LNCAP (cell line): ENCODE results near the gene CADM4.

ENCODE experiments used
- CTCF ChIP-seq: fragments of 450-650 bp; IDR thresholded peaks from 2 replicates; pipeline ENCODE4 v1.5.1; 2017; ENCODE audit warnings: mild to moderate bottlenecking

Gene CADM4

DNA sequence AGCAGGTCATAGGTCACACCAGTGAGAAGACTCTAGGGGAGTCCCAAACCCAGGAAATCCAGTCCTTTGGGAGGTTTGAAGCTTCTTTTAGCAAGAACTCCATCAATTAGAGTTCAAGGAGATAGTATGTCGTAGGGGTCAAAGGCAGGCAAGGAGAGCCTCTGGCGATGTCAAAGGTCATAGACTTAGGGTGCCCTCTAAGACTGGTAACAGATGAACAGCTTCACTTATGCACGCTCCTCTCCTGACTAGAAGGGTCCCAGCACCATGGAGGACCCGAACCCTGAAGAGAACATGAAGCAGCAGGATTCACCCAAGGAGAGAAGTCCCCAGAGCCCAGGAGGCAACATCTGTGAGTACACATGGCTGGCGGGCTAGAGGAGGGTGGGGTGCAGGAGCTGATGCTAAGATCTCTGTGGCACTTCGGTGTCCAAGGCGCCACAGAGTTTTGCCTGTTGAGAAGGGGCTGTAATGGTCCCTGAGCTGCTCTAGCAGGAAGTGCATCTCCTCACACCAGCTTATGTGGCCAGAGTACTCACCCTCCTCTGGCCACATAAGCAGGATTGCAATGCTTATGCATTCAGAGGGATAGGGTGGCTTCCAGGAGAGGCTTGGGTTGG, 42.7 kb downstream of the CADM4 start:
- no peak for TF ChIP-seq CTCF

DNA sequence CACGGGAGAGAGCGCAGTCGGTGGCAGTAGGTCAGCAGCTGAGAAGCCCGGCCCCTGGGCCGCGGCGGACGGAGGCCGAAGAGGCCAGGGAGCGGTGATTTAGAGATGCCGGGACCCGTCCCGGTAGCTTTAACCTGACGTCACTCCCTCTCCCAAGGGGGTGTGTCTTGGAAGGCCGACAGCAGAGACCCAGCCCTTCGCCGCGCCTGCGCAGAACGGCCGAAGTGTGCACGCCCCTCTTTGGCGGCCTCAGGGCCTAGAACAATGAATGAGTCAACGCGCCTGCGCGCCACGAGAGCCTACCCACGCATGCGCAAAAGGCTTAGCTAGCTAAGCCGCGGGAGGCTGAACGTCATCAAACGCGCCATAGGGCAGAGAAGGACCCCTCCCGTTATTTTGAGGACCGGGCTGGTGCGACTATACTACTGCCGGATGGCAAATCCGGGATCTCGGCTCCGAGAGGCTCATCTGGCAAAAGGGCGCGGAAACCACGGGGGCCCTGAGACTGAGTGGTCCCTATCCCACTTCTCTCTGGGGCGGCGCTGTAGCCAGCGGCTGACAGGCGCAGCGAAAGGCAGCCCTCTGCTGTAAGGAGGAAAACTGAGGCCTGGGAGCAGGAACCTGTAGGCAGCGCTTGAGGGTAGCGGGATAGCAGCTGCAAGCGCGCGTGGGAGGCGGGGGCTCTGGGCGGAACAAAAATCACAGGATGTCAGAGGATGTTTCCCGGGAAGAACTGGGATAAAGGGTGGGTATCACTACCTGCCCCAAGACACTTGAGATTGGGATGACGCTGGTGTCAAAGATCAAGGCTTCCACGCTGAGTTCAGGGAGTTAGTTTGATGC, 43.4 kb downstream of the CADM4 start, which contains the start of the genes IRGQ and ZNF576:
Gene IRGQ (minus strand): TSS at position 136 of the 843 bp plus-strand sequence. CDS start 796 bp downstream, outside the sequence.
Gene ZNF576 (plus strand): TSS at position 597 of the 843 bp plus-strand sequence. CDS start 514 bp downstream, outside the sequence.
- no peak for TF ChIP-seq CTCF

GRCh38 chr19:43595605-43595998, 44.0 kb downstream of the CADM4 start:
- no peak for TF ChIP-seq CTCF

- peak; percentile 58 for TF ChIP-seq CTCF
Observed at GRCh38 chr19:43594710-43595604, 44.7 kb downstream of the CADM4 start.

DNA sequence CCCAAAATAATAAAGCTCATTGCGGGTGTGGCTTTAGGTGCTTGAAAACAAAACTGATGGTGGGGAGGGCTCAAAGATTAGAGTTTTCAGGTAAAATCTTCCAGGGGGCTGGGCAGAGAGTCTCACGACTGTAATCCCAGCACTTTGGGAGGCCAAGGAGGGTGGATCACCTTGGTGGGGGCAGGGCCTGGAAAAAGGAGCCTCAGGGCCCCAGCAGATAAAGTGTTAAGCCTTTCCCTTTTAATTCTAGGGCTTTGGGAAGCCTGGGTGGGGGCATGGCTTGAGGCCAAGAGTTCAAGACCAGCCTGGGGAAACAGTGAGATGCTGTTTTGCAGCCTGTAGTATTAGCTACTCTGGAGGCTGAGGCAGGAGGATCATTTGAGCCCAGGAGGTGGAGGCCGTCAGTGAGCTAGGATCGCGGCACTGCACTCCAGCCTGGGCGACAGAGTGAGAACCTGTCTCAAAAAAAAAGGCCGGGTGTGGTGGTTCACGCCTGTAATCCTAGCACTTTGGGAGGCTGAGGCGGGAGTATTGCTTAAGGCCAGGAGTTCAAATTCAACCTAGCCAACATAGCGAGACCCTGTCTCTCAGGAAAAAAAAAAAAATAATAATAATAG, 45.5 kb downstream of the CADM4 start:
- TF ChIP-seq CTCF = no peak

DNA sequence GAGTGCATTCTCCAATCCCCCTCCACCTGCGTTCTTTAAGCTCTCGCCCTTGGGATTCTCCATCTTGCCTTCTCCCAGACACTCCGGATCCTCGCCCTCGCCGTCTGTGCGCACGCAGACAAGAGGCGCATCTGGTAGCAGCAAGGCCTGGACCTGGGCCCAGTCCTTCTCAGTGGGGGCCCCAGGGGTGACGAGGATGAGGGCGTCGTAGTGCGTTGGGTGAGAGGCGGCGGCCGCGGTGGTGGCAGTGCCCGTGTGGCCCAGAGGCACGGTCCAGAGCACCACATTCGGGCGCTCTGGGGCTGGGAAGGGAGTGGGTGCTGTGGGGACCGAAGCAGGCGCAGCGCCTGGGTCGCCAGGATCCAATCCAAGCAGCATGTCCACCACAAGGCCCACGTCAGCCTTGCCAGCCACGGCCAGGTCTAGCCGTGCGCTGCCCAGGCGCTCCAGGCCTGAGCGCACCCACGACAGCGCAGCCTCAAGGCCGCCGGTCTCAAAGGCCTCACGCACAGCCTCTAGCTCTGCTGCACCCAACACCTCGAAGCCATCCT, 46.8 kb downstream of the CADM4 start:
- no peak for TF ChIP-seq CTCF
